Skeletal muscle tissue (tissue), 4 donors: ENCODE data around the gene RAD54L. TPM values are rescaled to one million over a fixed set of nuclear protein-coding genes. Genes with fewer than 3 reads are reported as not detected.
"Not testable (repeated sequence)": the region's sequence is repeated elsewhere in the genome, so short reads cannot be mapped to it uniquely, and the experiment has no call there.

Experiments used
- H3K27ac ChIP-seq: one replicate; pipeline ENCODE4 v1.7.0; 2013; ENCODE audit warnings: mild to moderate bottlenecking, low read depth, low read length, inconsistent platforms
- H3K27me3 ChIP-seq, 3 donors: one replicate each; pipeline ENCODE4 v1.7.0; 2013; ENCODE audit warnings: low read length in 3 of 3; ENCODE audit not compliant: control insufficient read depth in 3 of 3, insufficient read depth in 3 of 3
- H3K36me3 ChIP-seq, 3 donors: one replicate each; pipeline ENCODE4 v1.7.0; 2013; ENCODE audit warnings: low read length in 3 of 3; ENCODE audit not compliant: control insufficient read depth in 3 of 3, insufficient read depth in 3 of 3
- H3K4me1 ChIP-seq, 3 donors: one replicate each; pipeline ENCODE4 v1.7.0; 2013; ENCODE audit warnings: low read length in 3 of 3, mild to moderate bottlenecking in 3 of 3; ENCODE audit not compliant: control insufficient read depth in 3 of 3, insufficient read depth in 3 of 3
- H3K4me3 ChIP-seq, 3 donors: one replicate each; pipeline ENCODE4 v1.7.0; 2013; ENCODE audit warnings: low read length in 3 of 3
- H3K9ac ChIP-seq, 3 donors: one replicate each; pipeline ENCODE4 v1.7.0; 2013; ENCODE audit warnings: low read length in 3 of 3, mild to moderate bottlenecking in 3 of 3, moderate library complexity in 2 of 3, low read depth in 1 of 3
- H3K9me3 ChIP-seq, 3 donors: one replicate each; pipeline ENCODE4 v1.7.0; 2013; ENCODE audit warnings: low read length in 3 of 3; ENCODE audit not compliant: control insufficient read depth in 3 of 3
- total RNA-seq: library from RNA; depleted of rRNA; stranded (reverse); fragments of >200 nt; gene quantifications from one replicate; pipeline ENCODE4 v1.2.3, GENCODE V29; 2014
- donor health status: Osteomylitis.

The RAD54L gene
- total RNA-seq, 1 donor from 2014 or later = 3.1 TPM

DNA sequence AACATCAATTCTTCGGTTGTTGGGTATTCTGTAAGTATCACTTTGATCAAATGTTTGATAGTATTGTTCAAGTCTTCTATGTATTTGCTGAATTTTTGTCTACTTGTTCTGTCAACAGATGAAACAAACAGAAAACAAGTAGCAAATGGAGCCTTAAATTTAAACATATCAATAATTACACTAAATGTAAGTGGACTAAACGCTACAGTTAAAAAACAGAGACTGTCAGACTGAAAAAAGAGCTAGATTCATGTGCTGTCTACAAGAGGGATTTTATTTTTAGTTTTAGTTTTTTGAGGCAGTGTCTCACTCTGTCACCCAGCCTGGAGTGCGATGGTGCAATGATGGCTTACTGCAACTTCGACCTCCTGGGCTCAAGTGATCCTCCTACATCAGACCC is 10.7 kb upstream of the RAD54L start:
- H3K9ac ChIP-seq = no peak overlapping the region
- no peaks in the 10 kb centered on the region for H3K27me3 ChIP-seq
- peaks cover 0 to 2% (median 0%) of the 10 kb centered on the region in 3 donors for H3K9me3 ChIP-seq
- H3K27ac ChIP-seq = no peak overlapping the region
- no peaks in the 10 kb centered on the region for H3K4me1 ChIP-seq
- no peaks in the 10 kb centered on the region for H3K36me3 ChIP-seq
- H3K4me3 ChIP-seq = no peak overlapping the region

DNA sequence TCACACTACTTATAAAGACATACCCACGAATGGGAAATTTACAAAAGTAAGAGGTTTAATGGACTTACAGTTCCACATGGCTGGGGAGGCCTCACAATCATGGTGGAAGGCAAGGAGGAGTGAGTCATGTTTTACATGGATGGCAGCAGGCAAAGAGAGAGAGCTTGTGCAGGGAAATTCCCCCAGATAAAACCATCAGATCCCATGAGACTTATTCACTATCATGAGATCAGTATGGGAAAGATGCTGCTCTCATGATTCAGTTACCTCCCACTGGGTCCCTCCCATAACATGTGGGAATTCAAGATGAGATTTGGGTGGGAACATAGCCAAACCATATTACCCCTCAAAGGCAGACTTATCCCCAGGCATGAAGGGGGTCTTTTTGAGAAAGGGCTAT is 8.7 kb upstream of the RAD54L start:
- H3K4me1 ChIP-seq, H3K27ac ChIP-seq, H3K36me3 ChIP-seq, H3K27me3 ChIP-seq, H3K9me3 ChIP-seq, H3K9ac ChIP-seq, H3K4me3 ChIP-seq: not testable (repeated sequence)

DNA sequence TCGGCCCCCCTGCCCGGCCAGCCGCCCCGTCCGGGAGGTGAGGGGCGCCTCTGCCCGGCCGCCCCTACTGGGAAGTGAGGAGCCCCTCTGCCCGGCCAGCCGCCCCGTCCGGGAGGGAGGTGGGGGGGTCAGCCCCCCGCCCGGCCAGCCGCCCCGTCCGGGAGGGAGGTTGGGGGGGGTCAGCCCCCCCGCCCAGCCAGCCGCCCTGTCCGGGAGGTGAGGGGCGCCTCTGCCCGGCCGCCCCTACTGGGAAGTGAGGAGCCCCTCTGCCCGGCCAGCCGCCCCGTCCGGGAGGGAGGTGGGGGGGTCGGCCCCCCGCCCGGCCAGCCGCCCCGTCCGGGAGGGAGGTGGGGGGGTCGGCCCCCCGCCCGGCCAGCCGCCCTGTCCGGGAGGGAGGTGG is 5.8 kb upstream of the RAD54L start:
- H3K9me3 ChIP-seq, H3K4me1 ChIP-seq, H3K27ac ChIP-seq, H3K9ac ChIP-seq, H3K27me3 ChIP-seq, H3K36me3 ChIP-seq, H3K4me3 ChIP-seq: not testable (repeated sequence)

DNA sequence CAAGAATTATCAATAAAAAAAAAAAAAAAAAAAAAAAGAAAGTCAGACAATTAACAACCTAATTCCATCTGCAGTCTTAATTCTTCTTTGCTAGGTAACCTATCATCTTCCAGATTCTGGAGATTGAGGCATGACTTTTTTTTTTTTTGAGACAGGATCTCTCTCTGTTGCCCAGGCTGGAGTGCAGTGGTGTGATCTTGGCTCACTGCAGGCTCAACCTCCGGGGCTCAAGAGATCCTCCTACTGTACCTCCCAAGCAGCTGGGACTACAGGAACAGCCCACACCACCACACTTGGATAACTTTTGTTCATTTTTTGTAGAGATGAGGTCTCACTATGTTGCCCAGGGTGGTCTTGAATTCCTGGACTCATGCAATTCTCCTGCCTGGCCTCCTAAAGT is 4.6 kb upstream of the RAD54L start:
- Histone ChIP-seq H3K27me3 (no peaks in the 10 kb centered on the region), H3K9me3 (peaks cover 0 to 2% (median 0%) of the 10 kb centered on the region in 3 donors), H3K9ac (no peak overlapping the region), H3K36me3 (no peaks in the 10 kb centered on the region), H3K4me1 (peaks cover 4 to 13% (median 8%) of the 10 kb centered on the region in 3 donors), H3K27ac (no peak overlapping the region), H3K4me3 (no peak overlapping the region)

DNA sequence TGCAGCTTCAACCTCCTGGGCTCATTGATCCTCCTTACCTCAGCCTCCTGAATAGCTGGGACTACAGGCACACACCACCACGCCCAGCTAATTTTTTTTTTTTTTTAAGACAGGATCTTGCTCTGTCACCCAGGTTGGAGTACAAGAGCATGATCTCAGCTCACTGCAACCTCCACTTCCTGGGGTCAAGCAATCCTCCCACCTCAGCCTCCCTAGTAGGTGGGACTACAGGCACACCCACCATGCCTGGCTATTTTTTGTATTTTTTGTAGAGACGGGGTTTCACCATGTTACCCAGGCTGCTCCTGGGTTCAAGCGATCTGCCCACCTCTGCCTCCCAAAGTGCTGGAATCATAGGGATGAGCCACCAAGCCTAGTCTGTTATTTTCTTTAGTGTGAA is 3.7 kb upstream of the RAD54L start:
- not testable (repeated sequence) for H3K36me3 ChIP-seq, H3K9ac ChIP-seq, H3K27ac ChIP-seq, H3K9me3 ChIP-seq, H3K27me3 ChIP-seq, H3K4me3 ChIP-seq
- H3K4me1 ChIP-seq = peaks cover 9 to 18% (median 11%) of the 10 kb centered on the region in 3 donors

DNA sequence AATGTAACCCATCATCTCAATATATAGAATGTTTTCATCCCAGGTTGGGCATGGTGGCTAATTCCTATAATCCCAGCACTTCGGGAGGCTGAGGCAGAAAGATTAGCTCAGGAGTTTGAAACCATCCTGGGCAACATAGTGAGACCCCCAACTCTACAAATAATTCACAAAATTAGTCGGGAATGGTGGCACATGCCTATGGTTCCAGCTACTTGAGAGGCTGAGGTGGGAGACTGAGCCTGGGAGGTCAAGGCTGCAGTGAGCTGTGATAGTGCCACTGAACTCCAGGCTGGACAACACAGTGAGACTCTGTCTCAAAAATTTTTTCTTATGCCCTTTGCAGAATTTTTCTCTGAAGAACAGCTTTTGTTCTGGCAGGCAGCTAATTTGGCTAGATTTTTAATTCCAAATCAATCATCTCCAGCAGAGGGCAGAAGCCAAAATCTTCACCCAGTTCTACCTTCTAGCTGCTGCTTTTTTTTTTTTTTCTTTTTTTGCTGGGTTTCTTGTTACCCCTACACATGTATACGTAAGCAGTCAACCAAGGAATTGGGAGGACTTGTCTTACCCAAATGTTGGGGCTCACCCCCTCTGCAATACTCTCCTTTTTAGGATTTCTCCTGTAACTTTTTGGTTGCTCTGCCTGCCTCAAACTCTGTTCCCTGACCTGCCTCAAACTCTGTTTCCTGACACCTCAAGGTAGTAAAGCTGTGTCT is 2.7 kb upstream of the RAD54L start:
- Histone ChIP-seq H3K9ac (no peak overlapping the region), H3K4me3 (no peak overlapping the region), H3K27ac (no peak overlapping the region), H3K9me3 (no peaks in the 10 kb centered on the region), H3K36me3 (no peaks in the 10 kb centered on the region), H3K27me3 (no peaks in the 10 kb centered on the region), H3K4me1 (peaks cover 9 to 18% (median 11%) of the 10 kb centered on the region in 3 donors)

DNA sequence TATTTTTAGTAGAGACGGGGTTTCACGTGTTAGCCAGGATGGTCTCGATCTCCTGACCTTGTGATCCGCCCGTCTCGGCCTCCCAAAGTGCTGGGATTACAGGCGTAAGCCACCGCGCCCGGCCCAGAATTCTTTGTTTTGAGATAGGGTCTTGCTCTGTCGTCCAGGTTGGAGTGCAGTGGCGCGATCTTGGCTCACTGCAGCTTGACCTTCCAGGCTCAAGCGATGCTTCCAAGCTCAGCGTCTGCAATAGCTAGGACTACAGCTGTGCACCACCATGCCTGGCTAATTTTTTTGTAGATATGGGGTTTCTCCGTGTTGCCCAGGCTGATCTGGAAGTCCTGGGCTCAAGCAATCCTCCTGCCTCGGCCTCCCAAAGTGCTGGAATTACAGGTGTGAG is 1.4 kb upstream of the RAD54L start:
- not testable (repeated sequence) for H3K27ac ChIP-seq, H3K4me3 ChIP-seq, H3K36me3 ChIP-seq, H3K9me3 ChIP-seq, H3K27me3 ChIP-seq, H3K9ac ChIP-seq
- peaks cover 9 to 18% (median 11%) of the 10 kb centered on the region in 3 donors for H3K4me1 ChIP-seq

DNA sequence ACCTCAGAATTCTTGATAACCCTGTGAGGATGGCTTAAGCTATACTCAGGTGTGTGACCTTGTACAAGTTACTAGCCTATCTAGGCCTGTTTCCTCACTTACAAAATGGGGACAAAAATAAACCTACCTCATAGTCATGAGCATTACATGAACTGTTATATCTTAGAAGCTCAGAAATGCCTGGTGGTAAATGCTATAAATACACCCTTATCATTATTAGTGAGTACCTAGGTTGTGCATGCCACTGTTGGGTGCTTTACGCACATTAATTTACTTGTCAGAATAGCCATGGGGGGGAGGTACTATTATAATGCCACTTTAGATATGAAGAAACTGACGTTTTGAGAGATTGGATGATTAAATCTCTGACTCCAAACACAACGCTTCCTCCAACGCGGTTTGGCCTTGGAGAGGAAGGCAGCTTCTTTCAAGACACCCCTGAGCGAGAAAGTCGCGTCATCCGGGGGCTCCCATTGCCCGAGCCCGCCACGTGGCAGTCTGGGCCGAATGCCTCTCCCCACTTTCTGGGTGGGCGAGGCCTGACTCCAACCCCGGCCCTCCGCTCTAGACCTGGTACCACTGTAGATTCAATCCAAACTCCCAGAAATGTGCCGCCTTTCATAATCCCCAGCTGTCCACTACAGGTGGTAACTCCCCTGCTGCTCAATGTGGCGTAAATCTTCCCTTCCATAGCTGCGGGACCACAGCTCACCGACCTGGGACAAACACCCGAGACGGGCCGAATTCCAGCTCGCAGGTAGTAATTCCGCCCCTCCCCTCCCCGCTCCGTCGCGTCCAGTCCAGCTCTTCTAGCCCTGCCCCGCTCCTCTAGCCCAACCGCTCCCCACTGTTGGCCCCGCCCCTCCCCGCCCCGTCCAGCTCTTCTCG is 771 bp upstream of the RAD54L start:
- Histone ChIP-seq H3K9me3 (no peaks in the 10 kb centered on the region), H3K4me1 (peaks cover 9 to 18% (median 11%) of the 10 kb centered on the region in 3 donors), H3K27me3 (no peaks in the 10 kb centered on the region), H3K27ac (peak overlapping the region; percentile 70), H3K36me3 (no peaks in the 10 kb centered on the region), H3K4me3 (peak overlapping the region; percentile 85 to 93 (median 87)), H3K9ac (peak overlapping the region; percentile 75 to 83 (median 82))

DNA sequence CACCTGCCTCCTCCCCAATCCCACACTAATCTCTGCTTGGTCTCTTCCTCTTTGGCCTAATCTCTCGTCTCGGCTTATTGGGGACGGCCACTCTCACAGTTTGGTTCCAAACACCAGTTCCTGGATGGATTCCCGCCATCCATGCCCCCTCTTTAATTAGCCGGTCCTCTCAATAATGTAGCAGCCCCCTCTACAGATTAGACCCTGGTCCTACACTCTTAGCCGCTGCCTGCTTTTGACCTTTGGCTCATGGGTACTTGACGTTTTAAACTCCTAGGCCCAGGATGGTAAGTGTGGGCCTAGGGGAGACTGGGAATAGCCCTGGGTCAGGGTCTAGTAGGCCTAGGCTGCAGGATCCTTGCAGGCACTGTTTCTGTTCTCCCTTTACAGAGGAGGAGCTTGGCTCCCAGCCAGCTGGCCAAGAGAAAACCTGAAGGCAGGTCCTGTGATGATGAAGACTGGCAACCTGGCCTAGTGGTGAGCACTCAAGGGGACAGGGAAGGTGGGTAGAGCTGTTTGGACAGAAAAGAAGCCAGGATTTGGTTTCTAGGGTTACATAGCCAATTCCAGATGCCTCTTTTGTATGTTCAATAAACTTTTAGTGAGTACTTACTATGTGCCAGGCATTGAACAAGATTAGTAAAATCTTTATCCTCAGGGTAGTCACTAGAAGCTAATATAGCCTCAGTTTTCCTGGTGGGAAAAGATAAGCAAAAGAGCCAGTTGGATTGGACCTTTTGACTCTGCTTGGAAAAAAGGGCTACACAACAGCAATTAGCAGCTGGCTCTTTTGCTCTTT is 758 bp downstream of the RAD54L start:
- Histone ChIP-seq H3K4me1 (peaks cover 9 to 18% (median 11%) of the 10 kb centered on the region in 3 donors), H3K27me3 (no peaks in the 10 kb centered on the region), H3K9me3 (no peaks in the 10 kb centered on the region), H3K4me3 (peak overlapping the region; percentile 26 to 85 (median 82)), H3K36me3 (no peaks in the 10 kb centered on the region), H3K9ac (peak overlapping the region in 1 of 3 donors; percentile 25), H3K27ac (no peak overlapping the region)
